WTC11 (cell line): ENCODE results near the gene STOM. TPM values are rescaled to one million over a fixed set of nuclear protein-coding genes. Genes with fewer than 3 reads are reported as not detected.

Source experiments
- ATAC-seq: fragments of 200-7000 bp; cut with Tn5 transposase; 2 replicates; pipeline ENCODE4 v1.10.0; 2021; ENCODE audit warnings: mild to moderate bottlenecking, moderate library complexity
- CTCF ChIA-PET: fragments of 300-600 bp; sonication (Branson Sonifier 250); formaldehyde crosslinking; loops from one replicate; lab custom pipeline; 2021; ENCODE audit warnings: antibody characterized with exemption; lab: Charles Lee
- POLR2A ChIA-PET: fragments of 350-600 bp; sonication (Branson Sonifier 250); formaldehyde crosslinking; loops from one replicate; lab custom pipeline; 2021; ENCODE audit warnings: antibody characterized with exemption; lab: Charles Lee
- DNase-seq: peaks from one replicate; pipeline ENCODE4 v3.0.0; 2021; ENCODE audit warnings: low spot score
- H3K27ac Mint-ChIP-seq: 2 replicates; pipeline ENCODE4 v1.8.0; 2021; ENCODE audit warnings: mixed read lengths
- H3K27me3 Mint-ChIP-seq: 2 replicates; pipeline ENCODE4 v1.8.0; 2021; ENCODE audit warnings: low read depth, mild to moderate bottlenecking, moderate library complexity, mixed read lengths
- H3K36me3 Mint-ChIP-seq: 2 replicates; pipeline ENCODE4 v1.8.0; 2021; ENCODE audit warnings: mixed read lengths
- H3K4me1 Mint-ChIP-seq: 2 replicates; pipeline ENCODE4 v1.8.0; 2022; ENCODE audit warnings: mixed read lengths
- H3K4me3 Mint-ChIP-seq: 2 replicates; pipeline ENCODE4 v1.8.0; 2021; ENCODE audit warnings: mild to moderate bottlenecking, moderate library complexity, mixed read lengths
- H3K9me3 Mint-ChIP-seq: 2 replicates; pipeline ENCODE4 v1.8.0; 2021; ENCODE audit warnings: mixed read lengths
- EMX1 ChIP-seq: fragments of 250-450 bp; sonication (Bioruptor Pico); IDR thresholded peaks from 2 replicates; pipeline ENCODE4 v1.8.0; 2021; ENCODE audit warnings: mild to moderate bottlenecking
- ESRRA ChIP-seq: sonication (generic); formaldehyde crosslinking; IDR thresholded peaks from 2 replicates; pipeline ENCODE4 v1.8.1; 2022; ENCODE audit warnings: mild to moderate bottlenecking, missing genetic modification reagents, borderline replicate concordance
- FOXJ3 ChIP-seq: sonication (generic); formaldehyde crosslinking; IDR thresholded peaks from 2 replicates; pipeline ENCODE4 v1.9.0; 2021; ENCODE audit warnings: missing genetic modification reagents, mild to moderate bottlenecking, borderline replicate concordance
- FOXP1 ChIP-seq: sonication (generic); formaldehyde crosslinking; IDR thresholded peaks from 2 replicates; pipeline ENCODE4 v1.8.0; 2022; ENCODE audit warnings: missing genetic modification reagents, mild to moderate bottlenecking, moderate library complexity, borderline replicate concordance
- GABPB1 ChIP-seq: sonication (generic); formaldehyde crosslinking; IDR thresholded peaks from 2 replicates; pipeline ENCODE4 v1.8.1; 2023; ENCODE audit warnings: mild to moderate bottlenecking, missing genetic modification reagents
- IRF2 ChIP-seq: sonication (generic); formaldehyde crosslinking; IDR thresholded peaks from 2 replicates; pipeline ENCODE4 v1.8.0; 2022; ENCODE audit warnings: low read depth, missing genetic modification reagents, borderline replicate concordance
- NFE2L1 ChIP-seq: sonication (generic); formaldehyde crosslinking; IDR thresholded peaks from 2 replicates; pipeline ENCODE4 v1.8.1; 2023; ENCODE audit warnings: missing genetic modification reagents
- OVOL2 ChIP-seq: fragments of 250-450 bp; sonication (Bioruptor Pico); IDR thresholded peaks from 2 replicates; pipeline ENCODE4 v1.9.0; 2021; ENCODE audit warnings: mild to moderate bottlenecking, borderline replicate concordance
- RELA ChIP-seq: sonication (generic); formaldehyde crosslinking; IDR thresholded peaks from 2 replicates; pipeline ENCODE4 v1.8.1; 2022; ENCODE audit warnings: missing genetic modification reagents, mild to moderate bottlenecking, borderline replicate concordance
- ZNF121 ChIP-seq: sonication (generic); formaldehyde crosslinking; IDR thresholded peaks from 2 replicates; pipeline ENCODE4 v1.8.0; 2023; ENCODE audit warnings: missing genetic modification reagents
- ZNF138 ChIP-seq: sonication (generic); formaldehyde crosslinking; conservative IDR thresholded peaks from 2 replicates; pipeline ENCODE4 v1.8.1; 2022; ENCODE audit warnings: mild to moderate bottlenecking, moderate library complexity, missing genetic modification reagents
- ZNF263 ChIP-seq: sonication (generic); formaldehyde crosslinking; IDR thresholded peaks from 2 replicates; pipeline ENCODE4 v1.8.1; 2022; ENCODE audit warnings: low read depth, mild to moderate bottlenecking, moderate library complexity, missing genetic modification reagents
- ZNF317 ChIP-seq: sonication (generic); formaldehyde crosslinking; IDR thresholded peaks from 2 replicates; pipeline ENCODE4 v1.8.1; 2023; ENCODE audit warnings: low read depth, mild to moderate bottlenecking, moderate library complexity, missing genetic modification reagents, borderline replicate concordance
- ZNF416 ChIP-seq: fragments of 250-450 bp; sonication (Bioruptor Pico); IDR thresholded peaks from 2 replicates; pipeline ENCODE4 v1.9.0; 2021; ENCODE audit warnings: mild to moderate bottlenecking, inconsistent platforms
- total RNA-seq: library from RNA; stranded (reverse); gene quantifications from 3 replicates; pipeline ENCODE4 v1.2.3, GENCODE V29; 2021
- TF ChIP-seq, protein P1 (sequence below): sonication (generic); formaldehyde crosslinking; conservative IDR thresholded peaks from 2 replicates; pipeline ENCODE4 v1.8.1; 2023; ENCODE audit warnings: mild to moderate bottlenecking, low read depth, missing genetic modification reagents, moderate library complexity
- TF ChIP-seq, protein P2 (sequence below): sonication (generic); formaldehyde crosslinking; IDR thresholded peaks from 2 replicates; pipeline ENCODE4 v1.8.0; 2022; ENCODE audit warnings: mild to moderate bottlenecking, missing genetic modification reagents
- TF ChIP-seq, protein P3 (sequence below): sonication (generic); formaldehyde crosslinking; IDR thresholded peaks from 2 replicates; pipeline ENCODE4 v1.8.1; 2022; ENCODE audit warnings: low read depth, missing genetic modification reagents, borderline replicate concordance
- TF ChIP-seq, protein P4 (sequence below): sonication (generic); formaldehyde crosslinking; IDR thresholded peaks from 2 replicates; pipeline ENCODE4 v1.8.1; 2023; ENCODE audit warnings: mild to moderate bottlenecking, missing genetic modification reagents, moderate library complexity
- TF ChIP-seq, protein P5 (sequence below): sonication (generic); formaldehyde crosslinking; IDR thresholded peaks from 2 replicates; pipeline ENCODE4 v1.8.0; 2022; ENCODE audit warnings: mild to moderate bottlenecking, missing genetic modification reagents

Gene STOM
- total RNA-seq, 1 experiment from 2014 or later, result 32.9 TPM

DNA sequence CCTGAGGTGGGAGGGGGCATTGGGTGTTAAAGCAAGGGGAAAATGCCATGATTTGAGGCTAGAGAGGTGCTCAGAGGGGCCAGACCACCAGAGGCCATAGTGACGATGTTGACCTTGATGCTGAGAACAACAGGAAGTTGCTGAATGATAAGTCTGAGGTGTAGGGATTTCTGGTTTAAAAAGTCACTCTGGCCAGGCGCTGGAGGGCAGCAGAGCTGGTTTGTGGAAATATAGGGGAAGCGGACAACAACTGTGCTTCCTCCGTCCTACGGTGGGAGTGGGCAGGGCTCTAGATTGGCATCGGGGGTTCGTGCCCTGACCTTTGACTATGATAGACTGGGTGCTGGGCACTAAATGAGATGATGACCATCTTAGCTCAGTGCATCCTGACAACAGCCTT, 44.7 kb downstream of the STOM start (continued):
- TF ChIP-seq, protein P1, sequence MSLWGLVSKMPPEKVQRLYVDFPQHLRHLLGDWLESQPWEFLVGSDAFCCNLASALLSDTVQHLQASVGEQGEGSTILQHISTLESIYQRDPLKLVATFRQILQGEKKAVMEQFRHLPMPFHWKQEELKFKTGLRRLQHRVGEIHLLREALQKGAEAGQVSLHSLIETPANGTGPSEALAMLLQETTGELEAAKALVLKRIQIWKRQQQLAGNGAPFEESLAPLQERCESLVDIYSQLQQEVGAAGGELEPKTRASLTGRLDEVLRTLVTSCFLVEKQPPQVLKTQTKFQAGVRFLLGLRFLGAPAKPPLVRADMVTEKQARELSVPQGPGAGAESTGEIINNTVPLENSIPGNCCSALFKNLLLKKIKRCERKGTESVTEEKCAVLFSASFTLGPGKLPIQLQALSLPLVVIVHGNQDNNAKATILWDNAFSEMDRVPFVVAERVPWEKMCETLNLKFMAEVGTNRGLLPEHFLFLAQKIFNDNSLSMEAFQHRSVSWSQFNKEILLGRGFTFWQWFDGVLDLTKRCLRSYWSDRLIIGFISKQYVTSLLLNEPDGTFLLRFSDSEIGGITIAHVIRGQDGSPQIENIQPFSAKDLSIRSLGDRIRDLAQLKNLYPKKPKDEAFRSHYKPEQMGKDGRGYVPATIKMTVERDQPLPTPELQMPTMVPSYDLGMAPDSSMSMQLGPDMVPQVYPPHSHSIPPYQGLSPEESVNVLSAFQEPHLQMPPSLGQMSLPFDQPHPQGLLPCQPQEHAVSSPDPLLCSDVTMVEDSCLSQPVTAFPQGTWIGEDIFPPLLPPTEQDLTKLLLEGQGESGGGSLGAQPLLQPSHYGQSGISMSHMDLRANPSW (CRISPR knock-in tag), result no peak
- TF ChIP-seq ZNF416 (CRISPR knock-in tag), result no peak
- TF ChIP-seq, protein P2, sequence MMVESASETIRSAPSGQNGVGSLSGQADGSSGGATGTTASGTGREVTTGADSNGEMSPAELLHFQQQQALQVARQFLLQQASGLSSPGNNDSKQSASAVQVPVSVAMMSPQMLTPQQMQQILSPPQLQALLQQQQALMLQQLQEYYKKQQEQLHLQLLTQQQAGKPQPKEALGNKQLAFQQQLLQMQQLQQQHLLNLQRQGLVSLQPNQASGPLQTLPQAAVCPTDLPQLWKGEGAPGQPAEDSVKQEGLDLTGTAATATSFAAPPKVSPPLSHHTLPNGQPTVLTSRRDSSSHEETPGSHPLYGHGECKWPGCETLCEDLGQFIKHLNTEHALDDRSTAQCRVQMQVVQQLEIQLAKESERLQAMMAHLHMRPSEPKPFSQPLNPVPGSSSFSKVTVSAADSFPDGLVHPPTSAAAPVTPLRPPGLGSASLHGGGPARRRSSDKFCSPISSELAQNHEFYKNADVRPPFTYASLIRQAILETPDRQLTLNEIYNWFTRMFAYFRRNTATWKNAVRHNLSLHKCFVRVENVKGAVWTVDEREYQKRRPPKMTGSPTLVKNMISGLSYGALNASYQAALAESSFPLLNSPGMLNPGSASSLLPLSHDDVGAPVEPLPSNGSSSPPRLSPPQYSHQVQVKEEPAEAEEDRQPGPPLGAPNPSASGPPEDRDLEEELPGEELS (CRISPR knock-in tag), result no peak

DNA sequence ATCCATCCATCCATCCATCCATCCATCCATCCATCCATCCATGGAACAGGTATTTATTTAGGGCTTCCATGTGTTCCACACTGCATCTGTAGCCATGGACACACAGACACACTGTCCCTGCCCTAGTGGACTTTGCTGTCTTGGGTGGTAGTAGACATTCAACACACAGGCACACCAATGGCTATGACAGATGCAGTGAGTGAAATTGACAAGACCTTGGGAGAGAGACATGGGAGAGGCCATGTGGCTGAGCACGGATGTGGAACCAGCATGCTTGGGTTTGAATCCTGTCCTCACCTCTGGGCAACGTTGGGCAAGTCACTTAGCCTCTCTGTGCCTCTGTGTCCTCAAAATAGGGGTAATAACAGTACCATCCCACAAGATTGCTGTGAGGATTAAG, 45.3 kb downstream of the STOM start:
- H3K4me3 Mint-ChIP-seq, result no peak overlapping the region
- no peaks in the 10 kb centered on the region for H3K4me1 Mint-ChIP-seq
- peaks cover 5% of the 10 kb centered on the region; the same call in 1 of the 2 replicates for H3K9me3 Mint-ChIP-seq
- H3K27me3 Mint-ChIP-seq, result no peaks in the 10 kb centered on the region
- H3K36me3 Mint-ChIP-seq, result peaks cover 12% of the 10 kb centered on the region
- no peak for DNase-seq
- 0 out of 2 replicates have a peak overlapping the region, but pooled peaks have one; percentile 29 for H3K27ac Mint-ChIP-seq
- ChIA-PET CTCF (no interaction called here), POLR2A (no interaction called here)
- no peak for ATAC-seq
- TF ChIP-seq IRF2 (no peak), FOXJ3 (CRISPR knock-in tag) (no peak), GABPB1 (CRISPR knock-in tag) (no peak), RELA (no peak), ZNF138 (no peak), FOXP1 (CRISPR knock-in tag) (no peak), ZNF317 (CRISPR knock-in tag) (no peak), ZNF121 (no peak), ESRRA (CRISPR knock-in tag) (no peak), OVOL2 (CRISPR knock-in tag) (no peak), NFE2L1 (CRISPR knock-in tag) (no peak), EMX1 (CRISPR knock-in tag) (no peak), ZNF263 (CRISPR knock-in tag) (no peak)
- TF ChIP-seq, protein P3, sequence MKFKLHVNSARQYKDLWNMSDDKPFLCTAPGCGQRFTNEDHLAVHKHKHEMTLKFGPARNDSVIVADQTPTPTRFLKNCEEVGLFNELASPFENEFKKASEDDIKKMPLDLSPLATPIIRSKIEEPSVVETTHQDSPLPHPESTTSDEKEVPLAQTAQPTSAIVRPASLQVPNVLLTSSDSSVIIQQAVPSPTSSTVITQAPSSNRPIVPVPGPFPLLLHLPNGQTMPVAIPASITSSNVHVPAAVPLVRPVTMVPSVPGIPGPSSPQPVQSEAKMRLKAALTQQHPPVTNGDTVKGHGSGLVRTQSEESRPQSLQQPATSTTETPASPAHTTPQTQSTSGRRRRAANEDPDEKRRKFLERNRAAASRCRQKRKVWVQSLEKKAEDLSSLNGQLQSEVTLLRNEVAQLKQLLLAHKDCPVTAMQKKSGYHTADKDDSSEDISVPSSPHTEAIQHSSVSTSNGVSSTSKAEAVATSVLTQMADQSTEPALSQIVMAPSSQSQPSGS (CRISPR knock-in tag), result no peak
- TF ChIP-seq, protein P4, sequence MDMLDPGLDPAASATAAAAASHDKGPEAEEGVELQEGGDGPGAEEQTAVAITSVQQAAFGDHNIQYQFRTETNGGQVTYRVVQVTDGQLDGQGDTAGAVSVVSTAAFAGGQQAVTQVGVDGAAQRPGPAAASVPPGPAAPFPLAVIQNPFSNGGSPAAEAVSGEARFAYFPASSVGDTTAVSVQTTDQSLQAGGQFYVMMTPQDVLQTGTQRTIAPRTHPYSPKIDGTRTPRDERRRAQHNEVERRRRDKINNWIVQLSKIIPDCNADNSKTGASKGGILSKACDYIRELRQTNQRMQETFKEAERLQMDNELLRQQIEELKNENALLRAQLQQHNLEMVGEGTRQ, result no peak
- TF ChIP-seq, protein P2 (CRISPR knock-in tag), result no peak
- TF ChIP-seq, protein P5, sequence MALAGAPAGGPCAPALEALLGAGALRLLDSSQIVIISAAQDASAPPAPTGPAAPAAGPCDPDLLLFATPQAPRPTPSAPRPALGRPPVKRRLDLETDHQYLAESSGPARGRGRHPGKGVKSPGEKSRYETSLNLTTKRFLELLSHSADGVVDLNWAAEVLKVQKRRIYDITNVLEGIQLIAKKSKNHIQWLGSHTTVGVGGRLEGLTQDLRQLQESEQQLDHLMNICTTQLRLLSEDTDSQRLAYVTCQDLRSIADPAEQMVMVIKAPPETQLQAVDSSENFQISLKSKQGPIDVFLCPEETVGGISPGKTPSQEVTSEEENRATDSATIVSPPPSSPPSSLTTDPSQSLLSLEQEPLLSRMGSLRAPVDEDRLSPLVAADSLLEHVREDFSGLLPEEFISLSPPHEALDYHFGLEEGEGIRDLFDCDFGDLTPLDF (CRISPR knock-in tag), result no peak
- TF ChIP-seq, protein P1 (CRISPR knock-in tag), result no peak
